Measurements from ENCODE around the gene ZNF236.

ZNF236 gene

GRCh38 chr18:76855594-76855993, 33.2 kb downstream of the ZNF236 start:
- DNase-seq (ENCODE audit: low spot score), result no peak
- no peak for TF ChIP-seq CTCF (IDR thresholded peaks at IDR 0.05; ENCODE audit: borderline replicate concordance, control extremely low read depth, extremely low read depth, insufficient read depth, missing control alignments)
- in situ Hi-C loops (cut with MboI; ENCODE audit: low sequenced_read_pairs, unreplicated experiment), result no loop called here

GRCh38 chr18:76857476-76857875, 35.1 kb downstream of the ZNF236 start:
- in situ Hi-C loops (cut with MboI; ENCODE audit: low sequenced_read_pairs, unreplicated experiment), result no loop called here
- DNase-seq (ENCODE audit: low spot score), result no peak

GRCh38 chr18:76859474-76860339, 37.4 kb downstream of the ZNF236 start:
- no peak for TF ChIP-seq CTCF (IDR thresholded peaks at IDR 0.05; ENCODE audit: borderline replicate concordance, control extremely low read depth, extremely low read depth, insufficient read depth, missing control alignments)
- in situ Hi-C loops (cut with MboI; ENCODE audit: low sequenced_read_pairs, unreplicated experiment), result no loop called here
- peak; percentile 79 for DNase-seq (ENCODE audit: low spot score)

More at GRCh38 chr18:76857476-76857875, 35.1 kb downstream of the ZNF236 start:
- TF ChIP-seq CTCF (IDR thresholded peaks at IDR 0.05; ENCODE audit: borderline replicate concordance, control extremely low read depth, extremely low read depth, insufficient read depth, missing control alignments), result no peak

GRCh38 chr18:76860411-76860810, 38.1 kb downstream of the ZNF236 start:
- no peak for TF ChIP-seq CTCF (IDR thresholded peaks at IDR 0.05; ENCODE audit: borderline replicate concordance, control extremely low read depth, extremely low read depth, insufficient read depth, missing control alignments)
- DNase-seq (ENCODE audit: low spot score), result no peak
- in situ Hi-C loops (cut with MboI; ENCODE audit: low sequenced_read_pairs, unreplicated experiment), result no loop called here

- in situ Hi-C loops (cut with MboI; ENCODE audit: low sequenced_read_pairs, unreplicated experiment), result no loop called here
- no peak for TF ChIP-seq CTCF (IDR thresholded peaks at IDR 0.05; ENCODE audit: borderline replicate concordance, control extremely low read depth, extremely low read depth, insufficient read depth, missing control alignments)
- no peak for DNase-seq (ENCODE audit: low spot score)
Observed at GRCh38 chr18:76866666-76867065, 44.3 kb downstream of the ZNF236 start.

GRCh38 chr18:76873311-76873710, 51.0 kb downstream of the ZNF236 start:
- in situ Hi-C loops (cut with MboI; ENCODE audit: low sequenced_read_pairs, unreplicated experiment), result no loop called here
- no peak for TF ChIP-seq CTCF (IDR thresholded peaks at IDR 0.05; ENCODE audit: borderline replicate concordance, control extremely low read depth, extremely low read depth, insufficient read depth, missing control alignments)
- DNase-seq (ENCODE audit: low spot score), result no peak

Measured in GM13976 (cell line).